Rectal smooth muscle tissue (tissue), 1 donor: Measurements from ENCODE around the gene PAK6.

ENCODE experiments used
- H3K27ac ChIP-seq: one replicate; pipeline ENCODE4 v1.7.0; 2013; ENCODE audit warnings: low read depth, low read length, inconsistent platforms
- H3K27me3 ChIP-seq: one replicate; pipeline ENCODE4 v1.7.0; 2013; ENCODE audit warnings: low read length; ENCODE audit not compliant: control insufficient read depth, insufficient read depth
- H3K36me3 ChIP-seq: one replicate; pipeline ENCODE4 v1.7.0; 2013; ENCODE audit warnings: low read length; ENCODE audit not compliant: control insufficient read depth, insufficient read depth
- H3K4me1 ChIP-seq: one replicate; pipeline ENCODE4 v1.7.0; 2013; ENCODE audit warnings: low read length; ENCODE audit not compliant: control insufficient read depth, insufficient read depth
- H3K4me3 ChIP-seq: one replicate; pipeline ENCODE4 v1.7.0; 2013; ENCODE audit warnings: low read length
- H3K9ac ChIP-seq: one replicate; pipeline ENCODE4 v1.7.0; 2013; ENCODE audit warnings: low read length

Gene PAK6

DNA sequence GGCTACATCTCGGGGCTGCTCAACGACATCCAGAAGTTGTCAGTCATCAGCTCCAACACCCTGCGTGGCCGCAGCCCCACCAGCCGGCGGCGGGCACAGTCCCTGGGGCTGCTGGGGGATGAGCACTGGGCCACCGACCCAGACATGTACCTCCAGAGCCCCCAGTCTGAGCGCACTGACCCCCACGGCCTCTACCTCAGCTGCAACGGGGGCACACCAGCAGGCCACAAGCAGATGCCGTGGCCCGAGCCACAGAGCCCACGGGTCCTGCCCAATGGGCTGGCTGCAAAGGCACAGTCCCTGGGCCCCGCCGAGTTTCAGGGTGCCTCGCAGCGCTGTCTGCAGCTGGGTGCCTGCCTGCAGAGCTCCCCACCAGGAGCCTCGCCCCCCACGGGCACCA is 27.0 kb downstream of the PAK6 start:
- H3K36me3 ChIP-seq = no peaks in the 10 kb centered on the region
- H3K27ac ChIP-seq = no peak overlapping the region
- H3K27me3 ChIP-seq = no peaks in the 10 kb centered on the region
- no peak overlapping the region for H3K4me3 ChIP-seq
- H3K4me1 ChIP-seq = no peaks in the 10 kb centered on the region
- no peak overlapping the region for H3K9ac ChIP-seq

- H3K4me1 ChIP-seq = no peaks in the 10 kb centered on the region
- H3K4me3 ChIP-seq = no peak overlapping the region
- peak overlapping the region; percentile 22 for H3K27ac ChIP-seq
- no peak overlapping the region for H3K9ac ChIP-seq
- H3K36me3 ChIP-seq = no peaks in the 10 kb centered on the region
- H3K27me3 ChIP-seq = no peaks in the 10 kb centered on the region
Measured at GRCh38 chr15:40266828-40267304, 28.0 kb downstream of the PAK6 start.

- no peaks in the 10 kb centered on the region for H3K36me3 ChIP-seq
Measured at GRCh38 chr15:40267670-40268069, 28.8 kb downstream of the PAK6 start.

GRCh38 chr15:40269604-40270003 is 30.7 kb downstream of the PAK6 start:
- H3K36me3 ChIP-seq = no peaks in the 10 kb centered on the region
- H3K9ac ChIP-seq = no peak overlapping the region
- no peak overlapping the region for H3K27ac ChIP-seq
- H3K4me1 ChIP-seq = no peaks in the 10 kb centered on the region
- no peak overlapping the region for H3K4me3 ChIP-seq
- no peaks in the 10 kb centered on the region for H3K27me3 ChIP-seq

More at GRCh38 chr15:40267670-40268069, 28.8 kb downstream of the PAK6 start:
- Histone ChIP-seq H3K4me1 (no peaks in the 10 kb centered on the region), H3K27me3 (no peaks in the 10 kb centered on the region), H3K27ac (no peak overlapping the region), H3K4me3 (no peak overlapping the region), H3K9ac (no peak overlapping the region)

DNA sequence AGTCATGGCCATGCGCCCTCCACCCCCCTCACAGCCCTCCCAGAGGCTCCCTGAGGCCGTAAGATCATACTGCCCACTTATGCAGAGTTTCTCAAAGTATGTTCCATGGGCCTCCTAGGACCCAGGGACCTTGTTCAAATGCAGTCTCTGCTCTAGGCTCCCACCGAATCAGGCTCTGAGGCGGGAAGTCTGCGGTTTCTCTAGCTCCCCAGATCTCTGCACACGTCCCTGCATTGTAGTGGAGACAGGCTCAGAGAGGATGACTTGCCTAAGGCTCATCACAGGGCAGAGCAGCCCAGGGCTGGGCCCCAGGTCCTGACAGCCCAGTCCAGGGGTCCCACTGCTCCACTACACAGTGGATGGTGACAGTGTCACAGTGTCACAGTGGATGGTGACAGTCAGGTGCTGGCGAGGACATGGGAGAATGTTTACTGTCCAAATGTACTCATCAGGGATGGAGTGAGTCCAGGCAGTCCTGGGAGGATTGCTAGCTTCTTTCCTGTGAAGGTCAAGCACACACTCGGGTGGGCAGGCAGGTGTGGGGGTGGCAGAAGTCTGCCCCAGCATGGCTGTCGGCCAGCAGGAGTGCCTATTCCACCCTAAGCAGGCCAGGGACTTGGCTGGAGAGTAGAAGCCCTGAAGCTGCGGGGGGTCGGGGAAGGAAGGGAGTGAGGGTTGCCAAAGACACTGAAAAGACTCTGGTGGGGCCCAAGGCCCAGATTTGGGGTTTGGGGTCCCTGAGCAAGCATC is 31.6 kb downstream of the PAK6 start:
- Histone ChIP-seq H3K27ac (no peak overlapping the region), H3K4me3 (no peak overlapping the region), H3K36me3 (no peaks in the 10 kb centered on the region), H3K9ac (no peak overlapping the region), H3K27me3 (no peaks in the 10 kb centered on the region), H3K4me1 (no peaks in the 10 kb centered on the region)

GRCh38 chr15:40271685-40272484 is 33.0 kb downstream of the PAK6 start:
- Histone ChIP-seq H3K27me3 (no peaks in the 10 kb centered on the region), H3K27ac (no peak overlapping the region), H3K9ac (no peak overlapping the region), H3K4me3 (no peak overlapping the region), H3K36me3 (no peaks in the 10 kb centered on the region), H3K4me1 (no peaks in the 10 kb centered on the region)

DNA sequence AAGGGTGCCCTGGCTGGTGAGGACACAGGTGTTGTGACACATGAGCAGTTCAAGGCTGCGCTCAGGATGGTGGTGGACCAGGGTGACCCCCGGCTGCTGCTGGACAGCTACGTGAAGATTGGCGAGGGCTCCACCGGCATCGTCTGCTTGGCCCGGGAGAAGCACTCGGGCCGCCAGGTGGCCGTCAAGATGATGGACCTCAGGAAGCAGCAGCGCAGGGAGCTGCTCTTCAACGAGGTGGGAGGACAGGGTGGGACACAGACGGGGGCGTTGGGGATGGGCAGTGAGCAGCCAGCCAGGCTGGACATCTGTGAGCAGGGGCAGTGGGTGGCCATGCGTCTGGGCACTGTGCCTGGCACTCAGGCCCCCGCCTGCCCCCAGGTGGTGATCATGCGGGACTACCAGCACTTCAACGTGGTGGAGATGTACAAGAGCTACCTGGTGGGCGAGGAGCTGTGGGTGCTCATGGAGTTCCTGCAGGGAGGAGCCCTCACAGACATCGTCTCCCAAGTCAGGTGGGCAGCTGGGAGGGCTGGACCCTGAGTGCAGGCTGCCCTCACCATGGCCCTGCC is 33.7 kb downstream of the PAK6 start:
- Histone ChIP-seq H3K4me1 (no peaks in the 10 kb centered on the region), H3K27ac (no peak overlapping the region), H3K36me3 (no peaks in the 10 kb centered on the region), H3K4me3 (no peak overlapping the region), H3K27me3 (no peaks in the 10 kb centered on the region), H3K9ac (no peak overlapping the region)

DNA sequence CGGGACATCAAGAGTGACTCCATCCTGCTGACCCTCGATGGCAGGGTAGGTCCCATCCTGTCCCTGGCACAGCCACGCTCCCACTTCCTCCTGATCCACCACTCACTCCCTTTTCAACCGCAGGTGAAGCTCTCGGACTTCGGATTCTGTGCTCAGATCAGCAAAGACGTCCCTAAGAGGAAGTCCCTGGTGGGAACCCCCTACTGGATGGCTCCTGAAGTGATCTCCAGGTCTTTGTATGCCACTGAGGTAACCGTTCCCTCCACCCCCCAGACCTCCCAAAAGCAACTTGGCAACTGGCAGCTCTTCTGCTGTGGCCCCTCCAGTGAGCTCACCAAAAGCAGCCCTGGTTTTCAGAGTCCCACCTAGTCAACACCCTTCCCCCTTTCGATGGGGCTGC is 34.6 kb downstream of the PAK6 start:
- no peak overlapping the region for H3K27ac ChIP-seq
- H3K27me3 ChIP-seq = no peaks in the 10 kb centered on the region
- H3K4me1 ChIP-seq = no peaks in the 10 kb centered on the region
- no peaks in the 10 kb centered on the region for H3K36me3 ChIP-seq
- no peak overlapping the region for H3K9ac ChIP-seq
- no peak overlapping the region for H3K4me3 ChIP-seq

DNA sequence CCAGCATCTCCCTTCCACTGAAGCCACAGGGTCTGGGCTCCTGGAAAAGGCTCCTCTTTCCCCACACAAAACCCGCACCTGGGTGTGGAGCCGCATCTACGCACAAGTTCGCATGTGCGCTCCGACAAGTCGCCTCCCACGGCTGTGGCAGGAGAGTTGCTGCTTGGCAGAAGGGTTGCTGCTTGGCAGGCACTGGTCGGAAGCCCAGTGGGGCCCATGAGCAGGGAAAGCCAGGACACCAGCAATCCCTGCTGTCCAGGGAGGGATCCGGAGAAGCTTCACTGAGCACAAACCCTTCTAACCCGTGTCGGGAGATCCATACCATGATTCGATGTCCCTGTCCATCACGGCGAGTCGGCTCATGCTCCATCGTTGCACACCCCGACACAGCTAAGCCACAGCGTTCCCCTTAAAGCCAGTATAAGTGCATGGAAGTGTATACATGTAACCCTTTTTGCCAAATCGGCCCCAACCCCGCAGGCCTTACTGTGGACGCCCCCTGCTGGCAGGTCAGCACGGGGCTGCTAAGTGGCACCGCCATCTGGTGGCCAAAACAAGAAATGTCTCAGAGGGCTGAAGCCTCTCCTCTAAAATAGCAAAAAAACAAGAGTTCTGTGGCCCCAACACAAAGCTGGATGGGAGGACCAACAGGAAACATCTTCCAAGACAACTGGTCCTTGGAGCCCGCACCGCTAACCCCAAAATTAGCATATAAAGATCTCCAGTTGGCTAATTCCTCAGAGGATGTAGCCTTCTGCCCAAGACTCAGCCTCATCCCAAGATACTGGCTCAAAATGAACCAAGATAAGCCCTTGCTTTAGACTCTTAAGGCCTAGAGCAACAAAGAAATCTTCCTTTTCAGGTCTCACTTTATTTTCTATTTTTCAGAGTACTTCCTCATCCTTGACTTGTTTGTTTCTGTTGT is 35.7 kb downstream of the PAK6 start:
- H3K27me3 ChIP-seq = peaks cover 4% of the 10 kb centered on the region
- no peaks in the 10 kb centered on the region for H3K4me1 ChIP-seq
- no peak overlapping the region for H3K9ac ChIP-seq
- H3K36me3 ChIP-seq = no peaks in the 10 kb centered on the region
- no peak overlapping the region for H3K27ac ChIP-seq
- no peak overlapping the region for H3K4me3 ChIP-seq

GRCh38 chr15:40275523-40275922 is 36.7 kb downstream of the PAK6 start:
- H3K9ac ChIP-seq = no peak overlapping the region

DNA sequence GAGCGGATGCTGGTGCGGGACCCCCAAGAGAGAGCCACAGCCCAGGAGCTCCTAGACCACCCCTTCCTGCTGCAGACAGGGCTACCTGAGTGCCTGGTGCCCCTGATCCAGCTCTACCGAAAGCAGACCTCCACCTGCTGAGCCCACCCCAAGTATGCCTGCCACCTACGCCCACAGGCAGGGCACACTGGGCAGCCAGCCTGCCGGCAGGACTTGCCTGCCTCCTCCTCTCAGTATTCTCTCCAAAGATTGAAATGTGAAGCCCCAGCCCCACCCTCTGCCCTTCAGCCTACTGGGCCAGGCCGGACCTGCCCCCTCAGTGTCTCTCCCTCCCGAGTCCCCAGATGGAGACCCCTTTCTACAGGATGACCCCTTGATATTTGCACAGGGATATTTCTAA is 37.1 kb downstream of the PAK6 start:
- peaks cover 7% of the 10 kb centered on the region for H3K27me3 ChIP-seq
- no peaks in the 10 kb centered on the region for H3K36me3 ChIP-seq
- H3K27ac ChIP-seq = no peak overlapping the region
- H3K4me3 ChIP-seq = no peak overlapping the region
- no peaks in the 10 kb centered on the region for H3K4me1 ChIP-seq
- no peak overlapping the region for H3K9ac ChIP-seq

More at GRCh38 chr15:40275523-40275922, 36.7 kb downstream of the PAK6 start:
- Histone ChIP-seq H3K4me1 (no peaks in the 10 kb centered on the region), H3K36me3 (no peaks in the 10 kb centered on the region), H3K27me3 (peaks cover 4% of the 10 kb centered on the region), H3K27ac (no peak overlapping the region), H3K4me3 (no peak overlapping the region)

DNA sequence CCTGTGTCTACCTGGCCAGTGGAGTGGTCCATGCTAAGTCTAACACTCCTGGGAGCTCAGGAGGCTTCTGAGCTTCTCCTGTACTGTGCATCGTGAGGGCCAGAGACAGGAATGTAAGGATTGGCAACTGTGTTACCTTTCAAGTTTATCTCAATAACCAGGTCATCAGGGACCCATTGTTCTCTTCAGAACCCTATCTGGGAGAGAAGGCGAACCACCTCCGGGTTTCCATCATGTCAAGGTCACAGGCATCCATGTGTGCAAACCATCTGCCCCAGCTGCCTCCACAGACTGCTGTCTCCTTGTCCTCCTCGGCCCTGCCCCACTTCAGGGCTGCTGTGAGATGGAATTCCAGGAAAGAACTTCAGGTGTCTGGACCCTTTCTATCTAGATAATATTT is 38.1 kb downstream of the PAK6 start:
- Histone ChIP-seq H3K4me1 (no peaks in the 10 kb centered on the region), H3K27me3 (peaks cover 14% of the 10 kb centered on the region), H3K36me3 (no peaks in the 10 kb centered on the region), H3K27ac (no peak overlapping the region), H3K4me3 (no peak overlapping the region), H3K9ac (no peak overlapping the region)
